Left ventricle myocardium inferior (tissue), 1 donor: ENCODE measurements around the gene CDK5. TPM values are rescaled to one million over a fixed set of nuclear protein-coding genes. Genes with fewer than 3 reads are reported as not detected.

Source experiments
- DNase-seq: peaks from one replicate; pipeline ENCODE4 v3.0.0-alpha.2; 2020
- H3K27ac ChIP-seq: fragments of 200-600 bp; replicated peaks from 2 replicates; pipeline ENCODE4 v1.8.0; 2021
- H3K27me3 ChIP-seq: fragments of 200-600 bp; 2 replicates; pipeline ENCODE4 v1.8.0; 2021; ENCODE audit warnings: low read depth
- H3K36me3 ChIP-seq: fragments of 200-600 bp; 2 replicates; pipeline ENCODE4 v1.8.0; 2021
- H3K4me1 ChIP-seq: fragments of 200-600 bp; 2 replicates; pipeline ENCODE4 v1.8.0; 2021
- H3K4me3 ChIP-seq: fragments of 200-600 bp; 2 replicates; pipeline ENCODE4 v1.8.0; 2021; ENCODE audit warnings: mild to moderate bottlenecking, moderate library complexity
- H3K9me3 ChIP-seq: fragments of 200-600 bp; replicated peaks from 2 replicates; pipeline ENCODE4 v1.8.0; 2021
- intact Hi-C: fragments of 100-400 bp; cut with micrococcal nuclease; formaldehyde crosslinking; loops from one replicate; pipeline ENCODE4 v1.11.0; 2022
- total RNA-seq: library from RNA; stranded (reverse); fragmentation: NEBNext Ultra II Directional; extraction: Animal tissue kit (Norgen Biotek cat#: 25700); gene quantifications from one replicate; pipeline ENCODE4 v1.2.1, GENCODE V29; 2021
- TF ChIP-seq, protein P1 (sequence below): fragments of 200-600 bp; IDR thresholded peaks from 2 replicates; pipeline ENCODE4 v1.8.0; 2021; ENCODE audit warnings: antibody characterized with exemption, mild to moderate bottlenecking, borderline replicate concordance
- donor health status: DM: no; HTN: yes; CAD: no; lungs with severe emphysema.

Gene CDK5
- total RNA-seq, 1 donor from 2014 or later: 9.6 TPM

DNA sequence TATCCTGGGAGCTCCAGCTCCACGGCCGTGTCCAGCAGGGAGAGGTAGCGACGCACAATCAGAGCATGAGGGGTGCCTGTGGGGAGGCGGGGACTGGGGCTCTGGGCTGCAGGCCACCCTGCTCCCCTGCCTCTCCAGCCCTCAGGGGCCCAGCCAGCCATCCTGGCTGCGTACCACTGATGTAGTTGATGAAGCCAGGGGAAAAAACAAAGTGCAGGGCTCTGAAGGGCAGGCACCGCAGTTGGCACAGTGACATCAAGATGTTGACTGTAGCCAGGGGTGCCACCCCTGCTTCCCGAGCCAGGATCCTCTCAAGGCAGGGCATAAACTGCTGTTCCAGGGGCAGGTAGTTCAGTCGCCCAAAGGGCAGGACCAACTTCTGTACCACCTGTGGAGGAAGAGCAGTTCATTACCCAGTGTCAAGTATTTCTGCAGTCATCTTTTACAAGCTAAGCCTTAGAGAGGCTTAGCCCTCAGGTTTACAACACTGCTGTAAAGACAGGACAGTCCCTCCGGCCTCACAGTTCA lies 20.1 kb upstream of the CDK5 start:
- intact Hi-C loops: no loop called here
- no peak overlapping the region for H3K4me3 ChIP-seq
- H3K27me3 ChIP-seq: no peaks in the 10 kb centered on the region
- peaks cover 61% of the 10 kb centered on the region for H3K4me1 ChIP-seq
- no peaks in the 10 kb centered on the region for H3K9me3 ChIP-seq
- DNase-seq: no peak
- peak overlapping the region; percentile 68 for H3K27ac ChIP-seq
- peaks cover 35% of the 10 kb centered on the region for H3K36me3 ChIP-seq
- TF ChIP-seq, protein P1, sequence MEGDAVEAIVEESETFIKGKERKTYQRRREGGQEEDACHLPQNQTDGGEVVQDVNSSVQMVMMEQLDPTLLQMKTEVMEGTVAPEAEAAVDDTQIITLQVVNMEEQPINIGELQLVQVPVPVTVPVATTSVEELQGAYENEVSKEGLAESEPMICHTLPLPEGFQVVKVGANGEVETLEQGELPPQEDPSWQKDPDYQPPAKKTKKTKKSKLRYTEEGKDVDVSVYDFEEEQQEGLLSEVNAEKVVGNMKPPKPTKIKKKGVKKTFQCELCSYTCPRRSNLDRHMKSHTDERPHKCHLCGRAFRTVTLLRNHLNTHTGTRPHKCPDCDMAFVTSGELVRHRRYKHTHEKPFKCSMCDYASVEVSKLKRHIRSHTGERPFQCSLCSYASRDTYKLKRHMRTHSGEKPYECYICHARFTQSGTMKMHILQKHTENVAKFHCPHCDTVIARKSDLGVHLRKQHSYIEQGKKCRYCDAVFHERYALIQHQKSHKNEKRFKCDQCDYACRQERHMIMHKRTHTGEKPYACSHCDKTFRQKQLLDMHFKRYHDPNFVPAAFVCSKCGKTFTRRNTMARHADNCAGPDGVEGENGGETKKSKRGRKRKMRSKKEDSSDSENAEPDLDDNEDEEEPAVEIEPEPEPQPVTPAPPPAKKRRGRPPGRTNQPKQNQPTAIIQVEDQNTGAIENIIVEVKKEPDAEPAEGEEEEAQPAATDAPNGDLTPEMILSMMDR: no peak

DNA sequence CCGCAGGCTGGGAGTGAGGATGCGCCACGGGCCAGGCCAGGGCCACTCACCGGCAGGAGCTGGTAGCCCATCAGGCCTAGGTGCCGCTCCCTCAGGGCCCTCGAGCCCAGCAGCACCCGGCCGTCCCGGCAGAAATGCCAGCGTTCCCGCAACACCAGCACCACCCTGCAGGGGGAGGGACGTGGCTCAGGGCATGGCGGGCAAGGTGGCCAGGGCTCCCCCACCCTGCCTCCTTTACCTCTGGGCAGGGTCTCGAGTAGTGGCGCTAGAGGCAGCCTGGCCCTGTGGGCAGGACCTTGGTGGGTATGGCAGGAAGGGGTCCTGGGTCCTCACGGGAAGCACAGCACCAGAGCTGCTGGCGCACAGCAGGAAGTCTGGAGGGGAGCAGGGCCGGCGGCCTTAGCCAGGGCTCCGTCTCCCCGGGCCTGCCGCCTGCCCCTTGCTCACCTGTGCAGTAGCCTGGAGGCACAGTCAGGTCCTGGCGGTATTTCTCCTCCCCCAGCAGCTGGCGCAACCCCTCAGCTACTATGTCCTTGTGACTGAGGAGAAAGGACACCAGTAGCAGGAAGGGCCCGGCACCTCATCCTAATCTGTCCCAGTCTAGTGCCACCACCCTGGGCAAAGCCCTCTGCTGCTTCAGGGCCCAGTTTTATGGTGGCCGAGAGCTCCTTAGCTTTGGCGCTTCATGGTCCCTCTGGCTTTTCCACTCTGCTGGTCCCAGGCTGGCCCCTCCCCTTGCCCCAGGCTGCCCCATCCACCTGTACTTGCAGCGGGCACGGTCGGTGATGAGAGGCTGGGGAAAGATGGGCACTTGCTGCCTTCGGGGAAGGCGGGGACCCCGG lies 19.4 kb upstream of the CDK5 start:
- H3K9me3 ChIP-seq: no peaks in the 10 kb centered on the region
- H3K4me3 ChIP-seq: peak overlapping the region; percentile 6
- H3K36me3 ChIP-seq: peaks cover 42% of the 10 kb centered on the region
- peak overlapping the region; percentile 68 for H3K27ac ChIP-seq
- TF ChIP-seq, protein P1: peak; percentile 34
- no peaks in the 10 kb centered on the region for H3K27me3 ChIP-seq
- no peak for DNase-seq
- intact Hi-C loops: no loop called here
- H3K4me1 ChIP-seq: peaks cover 54% of the 10 kb centered on the region

DNA sequence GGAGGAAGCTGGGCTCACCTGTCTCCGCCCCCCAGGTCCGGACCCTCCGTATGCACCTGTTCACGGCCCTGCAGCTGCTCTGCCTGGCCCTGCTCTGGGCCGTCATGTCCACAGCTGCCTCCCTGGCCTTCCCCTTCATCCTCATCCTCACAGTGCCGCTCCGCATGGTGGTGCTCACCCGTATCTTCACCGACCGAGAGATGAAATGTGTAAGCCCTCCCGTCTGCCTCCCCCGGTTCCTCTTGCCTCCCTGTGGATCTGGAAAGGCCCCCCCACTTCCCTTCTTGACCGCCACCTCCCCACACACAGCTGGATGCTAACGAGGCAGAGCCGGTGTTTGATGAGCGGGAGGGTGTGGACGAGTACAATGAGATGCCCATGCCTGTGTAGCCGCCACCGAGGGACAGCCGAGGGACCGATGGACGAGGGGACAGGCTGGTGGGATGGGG lies 18.3 kb upstream of the CDK5 start:
- no peak for DNase-seq
- Histone ChIP-seq H3K36me3 (peaks cover 53% of the 10 kb centered on the region), H3K9me3 (no peaks in the 10 kb centered on the region), H3K27ac (no peak overlapping the region), H3K27me3 (no peaks in the 10 kb centered on the region), H3K4me3 (no peak overlapping the region), H3K4me1 (peaks cover 43% of the 10 kb centered on the region)
- intact Hi-C loops: no loop called here
- TF ChIP-seq, protein P1: no peak

DNA sequence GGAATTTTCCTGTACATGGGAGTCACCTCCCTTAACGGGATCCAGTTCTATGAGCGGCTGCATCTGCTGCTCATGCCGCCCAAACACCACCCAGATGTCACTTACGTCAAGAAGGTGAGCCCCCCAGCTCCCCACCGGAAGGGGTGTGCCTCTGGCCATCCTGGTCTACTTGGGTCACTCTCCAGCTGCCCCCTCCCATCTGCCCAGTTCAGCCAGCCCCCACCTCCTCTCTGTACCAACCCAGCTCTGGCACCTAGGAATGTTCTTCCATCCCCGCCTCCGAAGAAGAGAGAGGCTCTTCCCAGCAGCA lies 17.9 kb upstream of the CDK5 start:
- H3K27ac ChIP-seq: no peak overlapping the region
- no peak for DNase-seq
- TF ChIP-seq, protein P1: no peak
- no peaks in the 10 kb centered on the region for H3K9me3 ChIP-seq
- intact Hi-C loops: no loop called here
- no peak overlapping the region for H3K4me3 ChIP-seq
- peaks cover 57% of the 10 kb centered on the region for H3K36me3 ChIP-seq
- peaks cover 41% of the 10 kb centered on the region for H3K4me1 ChIP-seq
- no peaks in the 10 kb centered on the region for H3K27me3 ChIP-seq

DNA sequence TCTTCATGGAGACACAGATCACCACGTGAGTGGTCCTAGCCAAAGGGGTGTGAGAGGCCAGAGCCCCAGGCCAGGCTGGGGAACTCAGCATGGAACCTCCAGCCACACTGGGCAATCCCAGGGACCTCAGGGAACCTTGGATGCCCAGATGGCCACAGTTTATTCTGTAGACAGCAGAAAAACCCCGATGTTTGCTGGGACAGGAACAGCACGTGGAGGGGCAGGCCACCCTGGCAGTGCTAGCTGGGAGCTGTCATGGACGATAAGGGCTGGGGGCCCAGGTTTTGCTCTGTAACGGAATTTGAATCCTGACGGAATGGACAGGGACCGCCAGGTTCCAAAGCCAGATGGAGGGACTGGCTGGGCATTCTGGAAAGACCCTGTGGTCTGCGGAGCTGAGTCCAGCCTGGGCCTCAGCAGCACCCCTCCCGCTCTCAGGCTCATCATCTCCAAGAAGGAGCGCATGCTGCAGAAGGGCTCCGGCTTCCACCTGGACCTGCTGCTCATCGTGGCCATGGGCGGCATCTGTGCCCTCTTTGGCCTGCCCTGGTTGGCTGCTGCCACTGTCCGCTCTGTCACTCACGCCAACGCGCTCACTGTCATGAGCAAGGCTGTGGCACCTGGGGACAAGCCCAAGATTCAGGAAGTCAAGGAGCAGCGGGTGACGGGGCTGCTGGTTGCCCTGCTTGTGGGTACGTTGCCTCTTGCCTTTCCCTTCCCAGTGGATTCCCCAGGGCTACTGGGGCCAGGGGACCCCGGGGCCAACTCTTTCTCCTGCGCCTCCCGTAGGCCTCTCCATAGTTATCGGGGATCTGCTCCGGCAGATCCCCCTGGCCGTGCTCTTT lies 17.3 kb upstream of the CDK5 start:
- H3K4me3 ChIP-seq: no peak overlapping the region
- no peaks in the 10 kb centered on the region for H3K27me3 ChIP-seq
- no peaks in the 10 kb centered on the region for H3K9me3 ChIP-seq
- H3K4me1 ChIP-seq: peaks cover 36% of the 10 kb centered on the region
- TF ChIP-seq, protein P1: no peak
- peaks cover 63% of the 10 kb centered on the region for H3K36me3 ChIP-seq
- intact Hi-C loops: no loop called here
- H3K27ac ChIP-seq: no peak overlapping the region
- DNase-seq: no peak
